ENCODE data around the gene SOX6.

SOX6 gene

DNA sequence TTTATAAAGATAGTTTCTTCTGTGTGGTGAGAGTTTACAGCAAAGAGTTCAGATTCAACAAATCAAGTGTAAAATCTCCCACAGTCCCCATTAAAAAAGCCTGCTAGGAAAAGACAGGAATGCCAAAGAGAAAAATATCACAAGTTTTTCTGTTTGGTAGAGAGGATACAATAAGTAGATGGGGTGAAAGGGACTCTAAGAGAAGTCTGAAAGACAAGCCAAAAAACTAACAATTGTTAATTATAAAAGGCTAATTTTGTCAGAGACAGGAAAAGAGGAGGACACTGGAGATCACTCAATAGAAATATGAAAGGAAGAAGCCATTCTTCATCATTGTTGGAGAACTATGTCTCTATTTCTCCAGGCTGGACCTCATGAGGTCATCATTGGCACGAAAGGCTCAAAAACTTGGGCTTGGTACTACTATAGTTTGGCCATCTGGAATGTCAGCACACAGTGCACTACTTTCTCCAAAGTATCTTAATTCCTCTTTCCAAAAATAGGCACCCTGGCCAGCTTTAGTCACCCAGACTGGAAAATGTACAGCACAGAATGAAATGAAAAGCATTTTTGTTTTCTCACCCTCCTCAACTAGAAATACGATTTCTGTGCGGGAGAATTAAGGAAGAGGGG is 531 bp upstream of the SOX6 start:
- H3K27ac ChIP-seq (replicated peaks; ENCODE audit: low read length): no peak overlapping the region
- H3K4me1 ChIP-seq (ENCODE audit: control insufficient read depth in 2 of 2, insufficient read depth in 1 of 2, low read depth in 1 of 2, low read length in 2 of 2): peaks cover 4 to 15% of the 10 kb centered on the region in 2 donors
- no peak overlapping the region for H2BK120ac ChIP-seq (ENCODE audit: low read depth, low read length)
- no peaks in the 10 kb centered on the region for H3K36me3 ChIP-seq (replicated peaks in 1 of 2; ENCODE audit: control insufficient read depth in 2 of 2, insufficient read depth in 2 of 2, low read length in 2 of 2)
- H2BK12ac ChIP-seq (ENCODE audit: low read length): no peak overlapping the region
- DNase-seq (ENCODE audit: low spot score): no peak
- no peak overlapping the region for H3K4me3 ChIP-seq (ENCODE audit: low read length in 2 of 2)
- H3K9me3 ChIP-seq (replicated peaks in 1 of 2; ENCODE audit: control insufficient read depth in 2 of 2, insufficient read depth in 1 of 2, low read depth in 1 of 2, low read length in 2 of 2): no peaks in the 10 kb centered on the region
- H4K91ac ChIP-seq (ENCODE audit: low read depth, low read length, poor library complexity): no peak overlapping the region
- H2AFZ ChIP-seq (ENCODE audit: low read length): no peak overlapping the region
- H3K18ac ChIP-seq (ENCODE audit: low read length): no peak overlapping the region
- no CpG with 5 or more reads among the region's 3 CpGs for WGBS, 2 donors (ENCODE audit: extremely low coverage in 2 of 2, insufficient read length in 2 of 2, insufficient replicate concordance in 1 of 2)
- H3K14ac ChIP-seq (ENCODE audit: low read length): no peak overlapping the region
- H4K8ac ChIP-seq (ENCODE audit: low read depth, low read length): no peak overlapping the region
- no peak overlapping the region for H2AK5ac ChIP-seq (ENCODE audit: low read depth, low read length)
- no peak overlapping the region for H2BK5ac ChIP-seq (ENCODE audit: low read length)
- H2BK15ac ChIP-seq (ENCODE audit: low read length): no peak overlapping the region
- no peak overlapping the region for H3K9ac ChIP-seq (ENCODE audit: low read depth, low read length, poor library complexity)
- H3K27me3 ChIP-seq (ENCODE audit: control insufficient read depth in 3 of 3, insufficient read depth in 3 of 3, low read depth in 1 of 3, low read length in 3 of 3): peaks cover 0 to 5% (median 0%) of the 10 kb centered on the region in 3 experiments
- no peaks in the 10 kb centered on the region for H3K79me1 ChIP-seq (ENCODE audit: low read depth, low read length)
- H3K4me2 ChIP-seq (ENCODE audit: insufficient read depth, low read length, poor library complexity, severe bottlenecking): no peak overlapping the region
- no peak overlapping the region for H3K23ac ChIP-seq (ENCODE audit: low read depth, low read length, poor library complexity)
- no peak overlapping the region for H3K4ac ChIP-seq (ENCODE audit: low read length)

DNA sequence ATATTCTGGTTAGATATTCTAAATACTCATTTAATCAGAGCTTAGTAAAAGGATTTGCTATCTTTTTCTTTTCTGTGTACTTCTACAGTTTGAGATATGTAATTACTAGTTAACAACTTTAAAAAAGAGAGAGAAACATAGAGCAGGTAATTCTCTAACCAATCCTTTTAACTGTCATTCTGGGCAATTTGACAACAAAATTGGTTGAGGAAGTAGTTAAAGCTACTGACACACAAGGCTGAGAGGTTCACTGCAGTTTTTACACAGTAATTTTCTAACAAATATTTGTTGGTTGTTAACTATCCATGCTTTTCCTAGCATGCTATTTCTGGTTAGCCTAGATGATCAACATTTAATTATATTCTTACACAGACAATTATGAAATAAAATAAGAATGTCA is 3.6 kb downstream of the SOX6 start:
- no peak overlapping the region for H3K4ac ChIP-seq (ENCODE audit: low read length)
- no peaks in the 10 kb centered on the region for H3K36me3 ChIP-seq (replicated peaks in 1 of 2; ENCODE audit: control insufficient read depth in 2 of 2, insufficient read depth in 2 of 2, low read length in 2 of 2)
- H3K18ac ChIP-seq (ENCODE audit: low read length): no peak overlapping the region
- H3K9ac ChIP-seq (ENCODE audit: low read depth, low read length, poor library complexity): no peak overlapping the region
- no peak overlapping the region for H2BK5ac ChIP-seq (ENCODE audit: low read length)
- H2AK5ac ChIP-seq (ENCODE audit: low read depth, low read length): no peak overlapping the region
- no peak overlapping the region for H3K4me2 ChIP-seq (ENCODE audit: insufficient read depth, low read length, poor library complexity, severe bottlenecking)
- H4K91ac ChIP-seq (ENCODE audit: low read depth, low read length, poor library complexity): no peak overlapping the region
- H2BK12ac ChIP-seq (ENCODE audit: low read length): no peak overlapping the region
- H2AFZ ChIP-seq (ENCODE audit: low read length): no peak overlapping the region
- no peak overlapping the region for H3K4me3 ChIP-seq (ENCODE audit: low read length in 2 of 2)
- H2BK15ac ChIP-seq (ENCODE audit: low read length): no peak overlapping the region
- H3K27ac ChIP-seq (replicated peaks; ENCODE audit: low read length): no peak overlapping the region
- H3K9me3 ChIP-seq (replicated peaks in 1 of 2; ENCODE audit: control insufficient read depth in 2 of 2, insufficient read depth in 1 of 2, low read depth in 1 of 2, low read length in 2 of 2): no peaks in the 10 kb centered on the region
- H3K27me3 ChIP-seq (ENCODE audit: control insufficient read depth in 3 of 3, insufficient read depth in 3 of 3, low read depth in 1 of 3, low read length in 3 of 3): no peaks in the 10 kb centered on the region
- no peak overlapping the region for H3K14ac ChIP-seq (ENCODE audit: low read length)
- no peak overlapping the region for H2BK120ac ChIP-seq (ENCODE audit: low read depth, low read length)
- DNase-seq (ENCODE audit: low spot score): no peak
- peaks cover 4 to 8% of the 10 kb centered on the region in 2 donors for H3K4me1 ChIP-seq (ENCODE audit: control insufficient read depth in 2 of 2, insufficient read depth in 1 of 2, low read depth in 1 of 2, low read length in 2 of 2)
- H4K8ac ChIP-seq (ENCODE audit: low read depth, low read length): no peak overlapping the region
- no peaks in the 10 kb centered on the region for H3K79me1 ChIP-seq (ENCODE audit: low read depth, low read length)
- no peak overlapping the region for H3K23ac ChIP-seq (ENCODE audit: low read depth, low read length, poor library complexity)

DNA sequence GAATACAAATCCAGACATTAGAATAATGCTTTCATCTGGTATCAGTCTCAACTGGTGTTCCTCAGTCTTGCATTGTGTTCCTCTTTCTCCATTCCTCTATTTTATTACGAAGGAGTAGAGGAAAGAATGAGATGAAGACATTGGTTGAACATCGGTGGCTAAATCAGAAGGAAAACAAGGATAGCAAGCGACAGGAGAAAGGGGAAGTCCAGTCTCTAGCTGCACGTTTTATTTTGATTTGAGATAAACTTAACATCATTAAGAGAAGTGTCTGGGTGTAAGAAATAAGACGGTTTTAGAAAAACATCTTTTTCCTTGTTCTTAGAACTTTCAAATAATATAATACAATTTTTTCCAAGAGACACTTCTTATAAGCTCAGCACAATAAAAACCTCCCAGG is 6.2 kb downstream of the SOX6 start:
- Histone ChIP-seq H2BK12ac (ENCODE audit: low read length) (no peak overlapping the region), H2AFZ (ENCODE audit: low read length) (no peak overlapping the region), H2BK15ac (ENCODE audit: low read length) (no peak overlapping the region), H3K36me3 (replicated peaks in 1 of 2; ENCODE audit: control insufficient read depth in 2 of 2, insufficient read depth in 2 of 2, low read length in 2 of 2) (no peaks in the 10 kb centered on the region), H3K4ac (ENCODE audit: low read length) (no peak overlapping the region), H3K27ac (replicated peaks; ENCODE audit: low read length) (no peak overlapping the region), H4K91ac (ENCODE audit: low read depth, low read length, poor library complexity) (no peak overlapping the region), H3K4me3 (ENCODE audit: low read length in 2 of 2) (no peak overlapping the region), H3K4me2 (ENCODE audit: insufficient read depth, low read length, poor library complexity, severe bottlenecking) (no peak overlapping the region), H3K18ac (ENCODE audit: low read length) (no peak overlapping the region), H3K79me1 (ENCODE audit: low read depth, low read length) (no peaks in the 10 kb centered on the region), H3K4me1 (ENCODE audit: control insufficient read depth in 2 of 2, insufficient read depth in 1 of 2, low read depth in 1 of 2, low read length in 2 of 2) (no peaks in the 10 kb centered on the region), H3K14ac (ENCODE audit: low read length) (no peak overlapping the region), H2BK5ac (ENCODE audit: low read length) (no peak overlapping the region), H3K27me3 (ENCODE audit: control insufficient read depth in 3 of 3, insufficient read depth in 3 of 3, low read depth in 1 of 3, low read length in 3 of 3) (no peaks in the 10 kb centered on the region), H2BK120ac (ENCODE audit: low read depth, low read length) (no peak overlapping the region), H3K23ac (ENCODE audit: low read depth, low read length, poor library complexity) (no peak overlapping the region), H2AK5ac (ENCODE audit: low read depth, low read length) (no peak overlapping the region), H4K8ac (ENCODE audit: low read depth, low read length) (no peak overlapping the region), H3K9ac (ENCODE audit: low read depth, low read length, poor library complexity) (no peak overlapping the region), H3K9me3 (replicated peaks in 1 of 2; ENCODE audit: control insufficient read depth in 2 of 2, insufficient read depth in 1 of 2, low read depth in 1 of 2, low read length in 2 of 2) (no peaks in the 10 kb centered on the region)
- DNase-seq (ENCODE audit: low spot score): no peak
- no CpG with 5 or more reads among the region's 5 CpGs for WGBS, 2 donors (ENCODE audit: extremely low coverage in 2 of 2, insufficient read length in 2 of 2, insufficient replicate concordance in 1 of 2)

DNA sequence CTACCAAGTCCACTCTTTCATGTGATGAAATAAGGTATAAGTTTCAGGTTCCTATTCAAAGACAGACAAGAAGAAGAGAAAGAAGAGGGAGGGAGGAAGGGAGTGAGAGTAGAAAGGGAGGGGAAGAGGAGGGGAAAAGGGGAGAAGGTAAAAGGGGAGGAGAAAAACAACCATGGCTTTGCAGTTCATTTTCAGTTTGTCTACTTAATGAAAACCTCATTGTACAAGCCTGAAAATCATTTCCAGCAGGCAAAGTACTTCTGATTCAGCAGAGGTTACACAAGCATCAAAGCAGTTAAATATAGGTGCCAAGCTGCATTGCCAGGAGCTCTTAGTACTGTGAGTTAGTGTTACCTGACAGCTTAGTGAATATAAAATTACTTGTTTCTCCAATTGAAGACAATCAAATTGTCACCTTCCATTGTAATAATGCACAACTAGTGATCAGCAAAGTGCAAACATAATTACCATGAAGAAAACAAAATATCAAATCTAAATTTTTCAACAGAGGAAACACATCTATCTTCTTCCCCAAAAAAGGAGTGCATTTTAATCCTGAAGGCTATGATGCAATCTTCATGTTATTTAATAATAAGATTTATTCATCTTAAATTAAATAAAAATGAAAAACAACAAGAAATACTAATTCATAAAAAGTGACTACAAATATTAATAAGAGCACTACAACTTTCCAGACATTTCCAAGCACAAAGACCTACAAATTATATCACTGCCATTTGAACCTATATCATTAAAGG is 8.2 kb downstream of the SOX6 start:
- Histone ChIP-seq H2BK5ac (ENCODE audit: low read length) (no peak overlapping the region), H3K27ac (replicated peaks; ENCODE audit: low read length) (no peak overlapping the region), H3K4me2 (ENCODE audit: insufficient read depth, low read length, poor library complexity, severe bottlenecking) (no peak overlapping the region), H3K23ac (ENCODE audit: low read depth, low read length, poor library complexity) (no peak overlapping the region), H3K4me1 (ENCODE audit: control insufficient read depth in 2 of 2, insufficient read depth in 1 of 2, low read depth in 1 of 2, low read length in 2 of 2) (no peaks in the 10 kb centered on the region), H3K4ac (ENCODE audit: low read length) (no peak overlapping the region), H4K91ac (ENCODE audit: low read depth, low read length, poor library complexity) (no peak overlapping the region), H3K36me3 (replicated peaks in 1 of 2; ENCODE audit: control insufficient read depth in 2 of 2, insufficient read depth in 2 of 2, low read length in 2 of 2) (no peaks in the 10 kb centered on the region), H2BK12ac (ENCODE audit: low read length) (no peak overlapping the region), H2BK15ac (ENCODE audit: low read length) (no peak overlapping the region), H3K14ac (ENCODE audit: low read length) (no peak overlapping the region), H2AFZ (ENCODE audit: low read length) (no peak overlapping the region), H2BK120ac (ENCODE audit: low read depth, low read length) (no peak overlapping the region), H2AK5ac (ENCODE audit: low read depth, low read length) (no peak overlapping the region), H3K79me1 (ENCODE audit: low read depth, low read length) (no peaks in the 10 kb centered on the region), H3K18ac (ENCODE audit: low read length) (no peak overlapping the region), H3K27me3 (ENCODE audit: control insufficient read depth in 3 of 3, insufficient read depth in 3 of 3, low read depth in 1 of 3, low read length in 3 of 3) (no peaks in the 10 kb centered on the region), H3K4me3 (ENCODE audit: low read length in 2 of 2) (no peak overlapping the region), H3K9ac (ENCODE audit: low read depth, low read length, poor library complexity) (no peak overlapping the region), H3K9me3 (replicated peaks in 1 of 2; ENCODE audit: control insufficient read depth in 2 of 2, insufficient read depth in 1 of 2, low read depth in 1 of 2, low read length in 2 of 2) (no peaks in the 10 kb centered on the region), H4K8ac (ENCODE audit: low read depth, low read length) (no peak overlapping the region)
- DNase-seq (ENCODE audit: low spot score): no peak

All from neuronal stem cell (in vitro differentiated cells).